ENCODE data around the gene MMP15. TPM values are rescaled to one million over a fixed set of nuclear protein-coding genes. Genes with fewer than 3 reads are reported as not detected.

The MMP15 gene
- total RNA-seq, 1 experiment from 2014 or later, result 27.0 TPM

DNA sequence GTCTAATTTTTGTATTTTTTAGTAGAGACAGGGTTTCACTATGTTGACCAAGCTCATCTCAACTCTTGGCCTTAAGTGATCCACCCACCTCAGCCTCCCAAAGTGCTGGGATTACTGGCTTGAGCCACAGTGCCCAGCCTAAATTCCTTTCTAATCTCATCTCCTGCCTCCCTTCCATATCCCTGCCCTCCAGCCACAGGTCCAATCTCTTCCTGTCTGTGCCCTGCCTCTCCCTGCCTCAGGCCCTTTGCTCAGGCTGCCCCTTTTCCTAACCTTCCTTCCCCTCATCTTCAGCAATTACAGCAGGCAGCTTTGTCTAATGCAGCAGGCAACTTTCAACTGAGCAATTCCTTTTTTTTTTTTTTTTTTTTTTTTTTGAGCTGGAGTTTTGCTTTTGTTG is 56.8 kb downstream of the MMP15 start:
- DNase-seq, result no peak
- CTCF ChIA-PET, result no interaction called here
- H3K4me1 ChIP-seq, result no peaks in the 10 kb centered on the region
- Mint-ChIP-seq H3K27me3 (ENCODE audit: insufficient read depth, unreplicated experiment) (no peaks in the 10 kb centered on the region), H3K4me1 (ENCODE audit: low read depth, unreplicated experiment) (no peaks in the 10 kb centered on the region), H3K9me3 (ENCODE audit: unreplicated experiment) (no peaks in the 10 kb centered on the region), H3K36me3 (ENCODE audit: insufficient read depth, unreplicated experiment) (no peaks in the 10 kb centered on the region), H3K4me3 (ENCODE audit: unreplicated experiment) (no peak overlapping the region), H3K27ac (ENCODE audit: unreplicated experiment) (no peak overlapping the region)
- intact Hi-C loops (cut with micrococcal nuclease; ENCODE audit: unreplicated experiment), result no loop called here
- TF ChIP-seq, protein P1, sequence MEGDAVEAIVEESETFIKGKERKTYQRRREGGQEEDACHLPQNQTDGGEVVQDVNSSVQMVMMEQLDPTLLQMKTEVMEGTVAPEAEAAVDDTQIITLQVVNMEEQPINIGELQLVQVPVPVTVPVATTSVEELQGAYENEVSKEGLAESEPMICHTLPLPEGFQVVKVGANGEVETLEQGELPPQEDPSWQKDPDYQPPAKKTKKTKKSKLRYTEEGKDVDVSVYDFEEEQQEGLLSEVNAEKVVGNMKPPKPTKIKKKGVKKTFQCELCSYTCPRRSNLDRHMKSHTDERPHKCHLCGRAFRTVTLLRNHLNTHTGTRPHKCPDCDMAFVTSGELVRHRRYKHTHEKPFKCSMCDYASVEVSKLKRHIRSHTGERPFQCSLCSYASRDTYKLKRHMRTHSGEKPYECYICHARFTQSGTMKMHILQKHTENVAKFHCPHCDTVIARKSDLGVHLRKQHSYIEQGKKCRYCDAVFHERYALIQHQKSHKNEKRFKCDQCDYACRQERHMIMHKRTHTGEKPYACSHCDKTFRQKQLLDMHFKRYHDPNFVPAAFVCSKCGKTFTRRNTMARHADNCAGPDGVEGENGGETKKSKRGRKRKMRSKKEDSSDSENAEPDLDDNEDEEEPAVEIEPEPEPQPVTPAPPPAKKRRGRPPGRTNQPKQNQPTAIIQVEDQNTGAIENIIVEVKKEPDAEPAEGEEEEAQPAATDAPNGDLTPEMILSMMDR (IDR thresholded peaks at IDR 0.05; ENCODE audit: insufficient read depth in 1 of 2, low read depth in 1 of 2, low read length in 1 of 2, severe bottlenecking in 1 of 2, unreplicated experiment in 1 of 2), result no peak
- BruUV-seq (replicated peaks), result no TSS peak
- H3K9me3 ChIP-seq, result no peaks in the 10 kb centered on the region
- POLR2A ChIA-PET, result no interaction called here
- no peaks in the 10 kb centered on the region for H3K36me3 ChIP-seq (ENCODE audit: control insufficient read depth, insufficient read depth, low read length)
- H3K4me3 ChIP-seq (ENCODE audit: low read depth, low read length), result no peak overlapping the region
- H3K27me3 ChIP-seq (replicated peaks; ENCODE audit: control insufficient read depth, insufficient read depth, low read length), result no peaks in the 10 kb centered on the region

DNA sequence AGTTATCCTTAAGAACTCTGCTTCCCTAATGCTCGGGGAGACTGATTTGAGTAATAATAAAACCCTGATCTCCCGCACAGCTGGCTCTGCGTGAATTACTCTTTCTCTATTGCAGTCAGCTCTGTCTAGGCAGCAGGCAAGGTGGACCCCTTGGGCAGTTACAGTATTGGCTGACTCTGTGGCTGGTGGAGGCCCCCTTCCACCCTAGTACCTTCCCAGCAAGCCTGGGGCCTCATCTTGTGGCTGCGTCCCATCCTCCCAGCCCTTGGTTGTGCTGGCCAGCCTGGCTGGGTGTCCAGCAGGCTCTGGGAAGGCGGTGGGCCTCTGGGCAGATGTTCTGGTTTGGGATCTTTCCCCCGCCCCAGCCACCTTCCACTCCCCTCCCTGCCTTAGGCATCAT is 59.1 kb downstream of the MMP15 start:
- 0 out of 2 replicates have a peak, but pooled peaks cover 3% of the 10 kb centered on the region for H3K9me3 ChIP-seq
- TF ChIP-seq, protein P1 (IDR thresholded peaks at IDR 0.05; ENCODE audit: insufficient read depth in 1 of 2, low read depth in 1 of 2, low read length in 1 of 2, severe bottlenecking in 1 of 2, unreplicated experiment in 1 of 2), result no peak
- no TSS peak for BruUV-seq (replicated peaks)
- H3K36me3 ChIP-seq (ENCODE audit: control insufficient read depth, insufficient read depth, low read length), result no peaks in the 10 kb centered on the region
- Mint-ChIP-seq H3K27me3 (ENCODE audit: insufficient read depth, unreplicated experiment) (no peaks in the 10 kb centered on the region), H3K9me3 (ENCODE audit: unreplicated experiment) (no peaks in the 10 kb centered on the region), H3K4me1 (ENCODE audit: low read depth, unreplicated experiment) (no peaks in the 10 kb centered on the region), H3K4me3 (ENCODE audit: unreplicated experiment) (no peak overlapping the region), H3K27ac (ENCODE audit: unreplicated experiment) (no peak overlapping the region), H3K36me3 (ENCODE audit: insufficient read depth, unreplicated experiment) (no peaks in the 10 kb centered on the region)
- no peaks in the 10 kb centered on the region for H3K4me1 ChIP-seq
- no peak for DNase-seq
- no peaks in the 10 kb centered on the region for H3K27me3 ChIP-seq (replicated peaks; ENCODE audit: control insufficient read depth, insufficient read depth, low read length)
- POLR2A ChIA-PET, result no interaction called here
- H3K4me3 ChIP-seq (ENCODE audit: low read depth, low read length), result no peak overlapping the region
- intact Hi-C loops (cut with micrococcal nuclease; ENCODE audit: unreplicated experiment), result no loop called here
- CTCF ChIA-PET, result no interaction called here

DNA sequence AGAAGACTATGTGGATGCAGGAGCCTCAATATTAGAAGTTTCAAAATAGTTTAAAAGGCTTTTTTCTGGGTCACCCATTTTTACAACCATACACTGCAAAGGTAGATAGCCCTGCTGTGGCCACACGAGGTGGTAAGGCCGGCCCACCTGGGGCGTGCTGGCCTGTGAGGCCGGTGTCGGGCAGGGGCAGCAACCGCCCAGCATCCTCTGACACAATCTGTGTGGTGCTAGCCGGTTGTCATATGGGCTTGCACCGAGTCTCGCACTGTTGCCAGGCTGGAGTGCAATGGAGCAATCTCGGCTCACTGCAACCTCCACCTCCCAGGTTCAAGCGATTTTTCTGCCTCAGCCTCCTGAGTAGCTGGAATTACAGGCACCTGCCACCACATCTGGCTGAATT is 59.6 kb downstream of the MMP15 start:
- intact Hi-C loops (cut with micrococcal nuclease; ENCODE audit: unreplicated experiment), result no loop called here
- TF ChIP-seq, protein P1 (IDR thresholded peaks at IDR 0.05; ENCODE audit: insufficient read depth in 1 of 2, low read depth in 1 of 2, low read length in 1 of 2, severe bottlenecking in 1 of 2, unreplicated experiment in 1 of 2), result no peak
- no peak for DNase-seq
- Mint-ChIP-seq H3K4me3 (ENCODE audit: unreplicated experiment) (no peak overlapping the region), H3K27ac (ENCODE audit: unreplicated experiment) (no peak overlapping the region), H3K36me3 (ENCODE audit: insufficient read depth, unreplicated experiment) (no peaks in the 10 kb centered on the region), H3K27me3 (ENCODE audit: insufficient read depth, unreplicated experiment) (no peaks in the 10 kb centered on the region), H3K9me3 (ENCODE audit: unreplicated experiment) (no peaks in the 10 kb centered on the region), H3K4me1 (ENCODE audit: low read depth, unreplicated experiment) (no peaks in the 10 kb centered on the region)
- Histone ChIP-seq H3K4me3 (ENCODE audit: low read depth, low read length) (no peak overlapping the region), H3K27me3 (replicated peaks; ENCODE audit: control insufficient read depth, insufficient read depth, low read length) (no peaks in the 10 kb centered on the region), H3K36me3 (ENCODE audit: control insufficient read depth, insufficient read depth, low read length) (no peaks in the 10 kb centered on the region), H3K9me3 (0 out of 2 replicates have a peak, but pooled peaks cover 3% of the 10 kb centered on the region), H3K4me1 (no peaks in the 10 kb centered on the region)
- BruUV-seq (replicated peaks), result no TSS peak
- POLR2A ChIA-PET, result no interaction called here
- CTCF ChIA-PET, result no interaction called here

Measured in Caco-2 (cell line).